ENCODE results near the gene IL34.

DNA sequence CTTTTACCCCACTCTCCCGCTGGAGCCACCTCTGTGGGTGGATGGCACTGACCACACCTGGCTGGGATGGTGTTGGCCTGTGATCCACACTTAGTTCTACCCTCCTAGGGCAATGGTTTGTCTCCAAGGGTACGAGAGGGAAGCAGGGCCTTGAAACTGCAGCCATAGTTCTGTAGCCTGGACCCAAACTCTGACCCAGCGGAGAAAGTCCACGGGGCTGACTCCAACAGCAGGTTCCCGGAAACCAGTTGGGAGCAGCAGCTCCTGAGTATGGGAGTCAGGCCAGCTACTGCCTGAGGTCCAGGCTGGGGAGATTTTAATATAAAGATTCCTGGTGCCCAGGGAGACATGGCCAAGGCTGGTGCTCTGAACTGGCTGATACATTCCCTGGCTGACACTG lies 63.1 kb downstream of the IL34 start:
- no peak for TF ChIP-seq POLR2AphosphoS5 (IDR thresholded peaks at IDR 0.05)
- TF ChIP-seq, protein P1, sequence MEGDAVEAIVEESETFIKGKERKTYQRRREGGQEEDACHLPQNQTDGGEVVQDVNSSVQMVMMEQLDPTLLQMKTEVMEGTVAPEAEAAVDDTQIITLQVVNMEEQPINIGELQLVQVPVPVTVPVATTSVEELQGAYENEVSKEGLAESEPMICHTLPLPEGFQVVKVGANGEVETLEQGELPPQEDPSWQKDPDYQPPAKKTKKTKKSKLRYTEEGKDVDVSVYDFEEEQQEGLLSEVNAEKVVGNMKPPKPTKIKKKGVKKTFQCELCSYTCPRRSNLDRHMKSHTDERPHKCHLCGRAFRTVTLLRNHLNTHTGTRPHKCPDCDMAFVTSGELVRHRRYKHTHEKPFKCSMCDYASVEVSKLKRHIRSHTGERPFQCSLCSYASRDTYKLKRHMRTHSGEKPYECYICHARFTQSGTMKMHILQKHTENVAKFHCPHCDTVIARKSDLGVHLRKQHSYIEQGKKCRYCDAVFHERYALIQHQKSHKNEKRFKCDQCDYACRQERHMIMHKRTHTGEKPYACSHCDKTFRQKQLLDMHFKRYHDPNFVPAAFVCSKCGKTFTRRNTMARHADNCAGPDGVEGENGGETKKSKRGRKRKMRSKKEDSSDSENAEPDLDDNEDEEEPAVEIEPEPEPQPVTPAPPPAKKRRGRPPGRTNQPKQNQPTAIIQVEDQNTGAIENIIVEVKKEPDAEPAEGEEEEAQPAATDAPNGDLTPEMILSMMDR (IDR thresholded peaks at IDR 0.05) = no peak
